Left ventricle myocardium inferior (tissue), 1 donor: ENCODE results near the gene G0S2. TPM values are rescaled to one million over a fixed set of nuclear protein-coding genes. Genes with fewer than 3 reads are reported as not detected.

Source experiments
- DNase-seq: peaks from one replicate; pipeline ENCODE4 v3.0.0-alpha.2; 2020
- H3K27ac ChIP-seq: fragments of 200-600 bp; replicated peaks from 2 replicates; pipeline ENCODE4 v1.8.0; 2021
- H3K27me3 ChIP-seq: fragments of 200-600 bp; 2 replicates; pipeline ENCODE4 v1.8.0; 2021; ENCODE audit warnings: low read depth
- H3K36me3 ChIP-seq: fragments of 200-600 bp; 2 replicates; pipeline ENCODE4 v1.8.0; 2021
- H3K4me1 ChIP-seq: fragments of 200-600 bp; 2 replicates; pipeline ENCODE4 v1.8.0; 2021
- H3K4me3 ChIP-seq: fragments of 200-600 bp; 2 replicates; pipeline ENCODE4 v1.8.0; 2021; ENCODE audit warnings: mild to moderate bottlenecking, moderate library complexity
- H3K9me3 ChIP-seq: fragments of 200-600 bp; replicated peaks from 2 replicates; pipeline ENCODE4 v1.8.0; 2021
- CTCF ChIP-seq: fragments of 200-600 bp; IDR thresholded peaks from 2 replicates; pipeline ENCODE4 v1.8.0; 2021; ENCODE audit warnings: antibody characterized with exemption, mild to moderate bottlenecking, borderline replicate concordance
- intact Hi-C: fragments of 100-400 bp; cut with micrococcal nuclease; formaldehyde crosslinking; loops from one replicate; pipeline ENCODE4 v1.11.0; 2022
- total RNA-seq: library from RNA; stranded (reverse); fragmentation: NEBNext Ultra II Directional; extraction: Animal tissue kit (Norgen Biotek cat#: 25700); gene quantifications from one replicate; pipeline ENCODE4 v1.2.1, GENCODE V29; 2021
- donor health status: DM: no; HTN: yes; CAD: no; lungs with severe emphysema.

The G0S2 gene
- total RNA-seq, 1 donor from 2014 or later = 307 TPM

DNA sequence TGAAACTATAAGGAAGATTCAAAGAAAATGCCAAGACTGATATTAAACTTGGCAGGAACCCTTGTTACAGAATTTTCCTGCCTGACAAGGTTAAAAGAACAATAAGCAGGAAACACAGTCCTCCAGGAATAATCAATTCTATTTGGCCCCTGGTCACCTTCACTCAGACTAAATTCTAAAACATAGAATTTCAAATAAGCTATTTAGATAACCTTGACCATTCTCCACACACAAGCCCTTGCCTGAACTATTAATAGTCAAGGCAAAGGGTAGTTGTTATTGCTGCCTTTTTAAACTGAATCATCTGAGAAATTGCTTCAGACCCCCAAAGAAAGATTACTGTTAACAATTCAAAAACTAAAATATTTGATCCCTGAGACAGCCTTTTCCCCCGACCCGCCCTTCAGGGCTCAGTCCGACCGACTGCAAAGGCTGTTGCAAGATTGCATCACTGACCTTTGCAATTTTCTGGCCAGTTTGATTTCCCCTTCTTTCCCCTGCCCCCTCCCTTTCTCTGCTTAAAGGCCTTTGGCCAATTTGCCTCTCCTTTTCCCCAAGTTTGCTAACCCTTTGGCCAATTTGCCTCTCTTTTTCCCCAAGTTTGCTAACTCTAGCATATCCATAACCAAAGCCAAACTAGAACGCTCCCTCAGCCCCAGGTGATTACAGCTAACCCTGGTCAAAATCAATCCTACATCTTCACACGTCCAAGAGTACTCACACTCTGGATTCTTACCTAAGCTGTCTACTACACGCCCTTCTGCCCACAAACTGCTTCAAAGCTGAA, 1.4 kb upstream of the G0S2 start:
- peaks cover 7% of the 10 kb centered on the region for H3K9me3 ChIP-seq
- peaks cover 52% of the 10 kb centered on the region for H3K4me1 ChIP-seq
- H3K27ac ChIP-seq = peak overlapping the region; percentile 88
- no peaks in the 10 kb centered on the region for H3K36me3 ChIP-seq
- H3K4me3 ChIP-seq = peak overlapping the region; percentile 80
- DNase-seq = no peak
- intact Hi-C loops = no loop called here
- no peak for TF ChIP-seq CTCF
- peaks cover 14% of the 10 kb centered on the region for H3K27me3 ChIP-seq

DNA sequence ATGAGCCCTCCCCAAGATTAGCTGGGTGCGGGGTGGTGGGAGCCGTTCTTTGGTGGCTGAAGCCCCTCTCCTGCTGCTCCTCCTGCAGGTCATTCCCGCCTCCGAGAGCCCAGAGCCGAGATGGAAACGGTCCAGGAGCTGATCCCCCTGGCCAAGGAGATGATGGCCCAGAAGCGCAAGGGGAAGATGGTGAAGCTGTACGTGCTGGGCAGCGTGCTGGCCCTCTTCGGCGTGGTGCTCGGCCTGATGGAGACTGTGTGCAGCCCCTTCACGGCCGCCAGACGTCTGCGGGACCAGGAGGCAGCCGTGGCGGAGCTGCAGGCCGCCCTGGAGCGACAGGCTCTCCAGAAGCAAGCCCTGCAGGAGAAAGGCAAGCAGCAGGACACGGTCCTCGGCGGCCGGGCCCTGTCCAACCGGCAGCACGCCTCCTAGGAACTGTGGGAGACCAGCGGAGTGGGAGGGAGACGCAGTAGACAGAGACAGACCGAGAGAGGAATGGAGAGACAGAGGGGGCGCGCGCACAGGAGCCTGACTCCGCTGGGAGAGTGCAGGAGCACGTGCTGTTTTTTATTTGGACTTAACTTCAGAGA, 448 bp downstream of the G0S2 start:
- intact Hi-C loops = no loop called here
- Histone ChIP-seq H3K4me3 (peak overlapping the region; percentile 80), H3K4me1 (peaks cover 47% of the 10 kb centered on the region), H3K27me3 (peaks cover 14% of the 10 kb centered on the region), H3K36me3 (no peaks in the 10 kb centered on the region), H3K27ac (peak overlapping the region; percentile 88), H3K9me3 (peaks cover 7% of the 10 kb centered on the region)
- TF ChIP-seq CTCF = no peak
- peak; percentile 57 for DNase-seq

DNA sequence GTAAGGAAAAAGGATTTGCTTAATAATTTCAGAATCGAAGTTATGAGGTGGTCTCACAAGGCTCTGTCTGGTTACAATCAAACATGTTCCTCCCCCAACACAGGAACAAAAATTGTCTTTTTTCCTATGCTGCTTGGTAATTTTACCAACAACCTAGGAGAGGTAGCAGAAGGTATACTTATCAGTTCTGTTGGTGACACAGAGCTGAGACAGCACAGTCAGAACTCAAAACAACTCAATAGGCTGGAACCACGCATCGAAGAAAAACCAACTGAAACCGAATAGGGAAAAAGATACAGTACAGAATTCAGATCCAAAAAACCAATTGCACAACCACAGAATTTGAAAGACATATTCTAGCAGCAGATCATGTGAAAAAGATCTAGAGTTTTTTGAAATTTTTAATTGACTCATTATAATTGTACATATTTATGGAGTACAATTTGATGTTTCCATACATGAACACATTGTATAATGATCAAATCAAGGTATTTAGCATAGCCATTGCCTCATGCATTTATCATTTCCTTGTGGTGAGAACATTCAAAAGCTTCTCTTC, 3.8 kb downstream of the G0S2 start:
- Histone ChIP-seq H3K27ac (no peak overlapping the region), H3K4me3 (no peak overlapping the region), H3K9me3 (no peaks in the 10 kb centered on the region), H3K4me1 (peaks cover 28% of the 10 kb centered on the region), H3K27me3 (peaks cover 20% of the 10 kb centered on the region), H3K36me3 (no peaks in the 10 kb centered on the region)
- intact Hi-C loops = no loop called here
- no peak for DNase-seq
- no peak for TF ChIP-seq CTCF

DNA sequence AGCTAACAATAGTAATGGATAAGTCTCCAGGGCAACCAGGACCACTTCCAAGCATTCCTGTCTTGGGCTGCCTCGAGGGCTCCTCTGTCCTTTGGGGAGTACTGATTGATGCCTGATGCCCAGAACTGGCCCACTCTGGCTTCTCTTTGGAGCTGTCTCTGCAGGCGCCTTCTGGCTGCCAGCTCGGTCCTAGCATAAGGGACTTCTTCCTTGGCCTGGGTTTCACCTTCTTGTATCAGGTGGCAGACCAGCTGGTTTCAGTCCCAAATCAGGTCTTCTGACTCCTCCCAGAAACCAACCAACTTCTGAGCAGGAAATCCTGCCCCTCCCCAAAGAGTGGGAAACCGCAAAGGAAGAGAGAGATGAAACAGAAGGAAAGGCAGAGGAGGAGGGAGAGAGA, 10.6 kb downstream of the G0S2 start:
- Histone ChIP-seq H3K27me3 (peaks cover 4% of the 10 kb centered on the region), H3K4me3 (no peak overlapping the region), H3K36me3 (no peaks in the 10 kb centered on the region), H3K9me3 (no peaks in the 10 kb centered on the region), H3K4me1 (peaks cover 40% of the 10 kb centered on the region), H3K27ac (no peak overlapping the region)
- no peak for DNase-seq
- no peak for TF ChIP-seq CTCF
- intact Hi-C loops = no loop called here

- Histone ChIP-seq H3K4me3 (no peak overlapping the region), H3K9me3 (no peaks in the 10 kb centered on the region), H3K4me1 (peaks cover 40% of the 10 kb centered on the region), H3K27me3 (no peaks in the 10 kb centered on the region), H3K36me3 (no peaks in the 10 kb centered on the region), H3K27ac (no peak overlapping the region)
- intact Hi-C loops = no loop called here
- no peak for TF ChIP-seq CTCF
- DNase-seq = no peak
These were observed 11.1 kb downstream of the G0S2 start for GRCh38 chr1:209686322-209686721.
